HepG2 (cell line): ENCODE results near the gene DARS2. TPM values are rescaled to one million over a fixed set of nuclear protein-coding genes. Genes with fewer than 3 reads are reported as not detected.

Experiments used
- ATF5 ChIP-seq: sonication (generic); formaldehyde crosslinking; IDR thresholded peaks from 2 replicates; pipeline ENCODE4 v1.4.0; 2020; ENCODE audit warnings: mild to moderate bottlenecking, low read depth, missing genetic modification reagents
- BHLHE40 ChIP-seq: IDR thresholded peaks from 2 replicates; pipeline ENCODE4 v1.6.1; 2011; ENCODE audit warnings: low read length, improper control_type of control experiment
- EZH2 ChIP-seq: conservative IDR thresholded peaks from 2 replicates; pipeline ENCODE4 v1.6.1; 2012; ENCODE audit warnings: mild to moderate bottlenecking, low read depth, low read length, moderate library complexity
- FOSL1 ChIP-seq: sonication (generic); formaldehyde crosslinking; IDR thresholded peaks from 2 replicates; pipeline ENCODE4 v1.9.0; 2021; ENCODE audit warnings: missing genetic modification reagents, borderline replicate concordance
- FOXA3 ChIP-seq: IDR thresholded peaks from 2 replicates; pipeline ENCODE4 v1.6.1; 2016; ENCODE audit warnings: missing genetic modification reagents, missing compliant biosample characterization
- GMEB1 ChIP-seq: sonication (generic); formaldehyde crosslinking; IDR thresholded peaks from 2 replicates; pipeline ENCODE4 v1.5.1; 2020; ENCODE audit warnings: missing genetic modification reagents, mild to moderate bottlenecking, borderline replicate concordance
- HOMEZ ChIP-seq: IDR thresholded peaks from 2 replicates; pipeline ENCODE4 v1.6.1; 2016; ENCODE audit warnings: low read depth
- KAT7 ChIP-seq: IDR thresholded peaks from 2 replicates; pipeline ENCODE4 v1.6.1; 2018; ENCODE audit warnings: borderline replicate concordance, missing compliant biosample characterization
- KLF9 ChIP-seq: IDR thresholded peaks from 2 replicates; pipeline ENCODE4 v1.6.1; 2016; ENCODE audit warnings: low read depth
- KMT2B ChIP-seq: IDR thresholded peaks from 2 replicates; pipeline ENCODE4 v1.6.1; 2016; ENCODE audit warnings: missing genetic modification reagents, missing compliant biosample characterization
- NFKBIZ ChIP-seq: IDR thresholded peaks from 2 replicates; pipeline ENCODE4 v1.6.1; 2018; ENCODE audit warnings: missing genetic modification reagents, missing compliant biosample characterization
- NR3C1 ChIP-seq: sonication (generic); formaldehyde crosslinking; IDR thresholded peaks from 2 replicates; pipeline ENCODE4 v1.4.0; 2020; ENCODE audit warnings: missing genetic modification reagents
- REXO4 ChIP-seq: sonication (generic); formaldehyde crosslinking; IDR thresholded peaks from 2 replicates; pipeline ENCODE4 v1.8.0; 2022; ENCODE audit warnings: missing genetic modification reagents, mild to moderate bottlenecking, borderline replicate concordance
- SALL2 ChIP-seq: sonication (generic); formaldehyde crosslinking; IDR thresholded peaks from 2 replicates; pipeline ENCODE4 v1.8.1; 2023; ENCODE audit warnings: mild to moderate bottlenecking, missing genetic modification reagents, inconsistent platforms
- TAF1 ChIP-seq: sonication (generic); formaldehyde crosslinking; IDR thresholded peaks from 2 replicates; pipeline ENCODE4 v1.4.0; 2020; ENCODE audit warnings: missing genetic modification reagents
- TEAD2 ChIP-seq: sonication (generic); formaldehyde crosslinking; IDR thresholded peaks from 2 replicates; pipeline ENCODE4 v1.9.0; 2021; ENCODE audit warnings: missing genetic modification reagents
- ZBTB44 ChIP-seq: sonication (generic); formaldehyde crosslinking; IDR thresholded peaks from 2 replicates; pipeline ENCODE4 v1.4.0; 2020; ENCODE audit warnings: missing genetic modification reagents
- ZNF282 ChIP-seq: fragments of 450-650 bp; IDR thresholded peaks from 2 replicates; pipeline ENCODE4 v1.6.1; 2018; ENCODE audit not compliant: partially characterized antibody
- ZNF713 ChIP-seq: sonication (generic); formaldehyde crosslinking; IDR thresholded peaks from 2 replicates; pipeline ENCODE4 v1.4.0; 2020; ENCODE audit warnings: mild to moderate bottlenecking, missing genetic modification reagents
- polyA plus RNA-seq, 8 experiments: library from polyadenylated mRNA; depleted of rRNA in 3 of 8; stranded (reverse) in 7 of 8; unstranded in 1 of 8; fragments of >200 nt; fragmentation: Illumina TruSeq in 4 of 8; extraction: Trizol in 4 of 8; gene quantifications; 2 replicates each; pipeline versions ENCODE4 v1.2.1 to v1.2.3, GENCODE V29; 2011 to 2016; ENCODE audit warnings: low read depth in 4 of 8, missing spikeins in 1 of 8, mixed read lengths in 1 of 8; ENCODE audit not compliant: insufficient read depth in 1 of 8
- total RNA-seq, 5 experiments: library from RNA; depleted of rRNA; stranded (reverse); fragments of >200 nt; fragmentation: Illumina TruSeq; extraction: Trizol; gene quantifications; 2 replicates each; pipeline ENCODE4 v1.2.3, GENCODE V29; 2016; ENCODE audit warnings: low read depth in 1 of 5
- TF ChIP-seq, protein P1 (sequence below): sonication (generic); formaldehyde crosslinking; conservative IDR thresholded peaks from 2 replicates; pipeline ENCODE4 v1.8.1; 2023; ENCODE audit warnings: missing genetic modification reagents

The DARS2 gene
- total and polyA plus RNA-seq, 2 of the 13 experiments (the other 11 are each of a cell fraction or from before 2014, with no cell fraction given), result 17.6 to 27.7 TPM

DNA sequence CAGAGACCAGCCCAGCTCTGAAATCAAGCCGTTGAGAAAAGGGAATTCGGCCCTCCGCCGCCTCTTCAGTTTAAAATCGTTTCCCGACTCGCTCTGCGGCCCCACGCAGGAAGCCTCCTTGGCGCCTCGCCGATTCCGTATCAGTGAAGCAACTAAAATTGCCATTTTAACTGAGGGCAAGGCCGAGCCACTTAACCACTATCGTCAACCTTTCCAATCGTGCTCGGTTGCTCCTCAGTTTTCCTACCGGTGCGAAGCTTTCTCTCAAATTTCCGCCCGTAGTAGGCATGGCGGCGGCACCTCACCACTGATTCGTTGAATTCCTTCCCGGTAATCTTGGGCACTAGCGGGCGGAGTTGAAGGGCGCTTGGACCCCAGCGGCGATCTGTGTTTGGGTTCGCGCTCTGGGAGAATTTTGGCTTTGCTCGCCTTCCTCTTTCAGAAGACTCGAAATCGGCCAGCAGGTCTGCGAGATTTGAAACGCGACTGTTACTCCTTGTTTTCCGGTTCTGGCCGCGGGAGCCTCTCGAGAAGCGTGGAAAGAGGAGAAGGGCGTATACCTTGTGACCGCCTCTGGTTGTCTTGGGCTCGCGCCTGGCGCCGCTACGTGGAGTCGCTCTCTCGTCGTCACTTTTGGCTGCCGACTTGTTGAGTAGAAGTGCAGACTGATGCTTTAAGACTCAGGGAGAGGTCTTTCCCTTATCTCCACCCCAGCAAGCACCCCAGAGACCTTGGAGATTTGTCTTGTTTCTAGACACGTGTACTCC, at the start of gene DARS2, which contains the start of gene CENPL (continued):
- TF ChIP-seq TEAD2 (no peak), TAF1 (CRISPR knock-in tag) (peak; percentile 61), KMT2B (peak; percentile 96), FOSL1 (no peak), REXO4 (CRISPR knock-in tag) (peak; percentile 32; the same call in 1 of the 2 replicates), ZBTB44 (no peak), NFKBIZ (CRISPR knock-in tag) (0 out of 2 replicates have a peak, but pooled peaks have one; percentile 29), GMEB1 (CRISPR knock-in tag) (peak; percentile 96), HOMEZ (CRISPR knock-in tag) (peak; percentile 37), NR3C1 (no peak), ZNF713 (CRISPR knock-in tag) (no peak), EZH2 (no peak), ZNF282 (no peak), BHLHE40 (no peak), SALL2 (CRISPR knock-in tag) (no peak; the same call in none of the 2 replicates), FOXA3 (peak; percentile 39), KLF9 (CRISPR knock-in tag) (no peak), KAT7 (CRISPR knock-in tag) (no peak; the same call in 1 of the 2 replicates), ATF5 (no peak)
- TF ChIP-seq, protein P1, sequence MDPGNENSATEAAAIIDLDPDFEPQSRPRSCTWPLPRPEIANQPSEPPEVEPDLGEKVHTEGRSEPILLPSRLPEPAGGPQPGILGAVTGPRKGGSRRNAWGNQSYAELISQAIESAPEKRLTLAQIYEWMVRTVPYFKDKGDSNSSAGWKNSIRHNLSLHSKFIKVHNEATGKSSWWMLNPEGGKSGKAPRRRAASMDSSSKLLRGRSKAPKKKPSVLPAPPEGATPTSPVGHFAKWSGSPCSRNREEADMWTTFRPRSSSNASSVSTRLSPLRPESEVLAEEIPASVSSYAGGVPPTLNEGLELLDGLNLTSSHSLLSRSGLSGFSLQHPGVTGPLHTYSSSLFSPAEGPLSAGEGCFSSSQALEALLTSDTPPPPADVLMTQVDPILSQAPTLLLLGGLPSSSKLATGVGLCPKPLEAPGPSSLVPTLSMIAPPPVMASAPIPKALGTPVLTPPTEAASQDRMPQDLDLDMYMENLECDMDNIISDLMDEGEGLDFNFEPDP (CRISPR knock-in tag), result 0 out of 2 replicates have a peak, but pooled peaks have one; percentile 65
